DMS 273 (cell line): Measurements from ENCODE around the gene UNC79.

Source experiments
- DNase-seq: peaks from one replicate; lab custom pipeline; 2025; ENCODE audit not compliant: unreplicated experiment; lab: John Stamatoyannopoulos, UW

The UNC79 gene

GRCh38 chr14:93705513-93706156 is 274.9 kb downstream of the UNC79 start:
- DNase-seq: no peak

DNA sequence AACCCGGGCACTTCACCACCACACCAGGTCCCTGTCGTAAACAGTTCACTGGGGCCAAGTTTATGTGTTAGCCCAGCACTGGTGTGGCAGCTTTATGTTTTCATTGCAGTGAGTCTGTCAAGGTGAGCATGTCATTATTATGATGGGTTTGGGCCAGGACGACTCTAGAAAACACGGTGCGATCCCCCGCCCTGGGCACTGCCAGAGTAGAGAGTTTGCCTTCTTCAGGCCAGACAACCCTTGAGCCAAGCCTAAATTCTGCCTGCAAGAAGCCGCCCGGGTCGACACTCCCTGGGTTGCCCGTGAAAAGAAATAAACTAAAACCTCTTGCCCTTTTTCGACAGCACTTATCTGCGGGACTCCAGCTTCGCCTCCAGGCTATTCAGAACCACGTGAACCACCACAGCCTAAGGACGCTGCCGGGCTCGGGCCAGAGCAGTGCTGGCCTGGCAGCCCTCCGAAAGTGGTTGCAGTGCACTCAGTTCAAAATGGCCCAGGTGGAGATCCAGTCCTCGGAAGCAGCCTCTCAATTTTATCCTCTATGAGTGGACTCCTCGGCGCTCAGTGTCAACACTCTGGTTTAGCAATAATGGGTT is 275.7 kb downstream of the UNC79 start:
- no peak for DNase-seq

DNA sequence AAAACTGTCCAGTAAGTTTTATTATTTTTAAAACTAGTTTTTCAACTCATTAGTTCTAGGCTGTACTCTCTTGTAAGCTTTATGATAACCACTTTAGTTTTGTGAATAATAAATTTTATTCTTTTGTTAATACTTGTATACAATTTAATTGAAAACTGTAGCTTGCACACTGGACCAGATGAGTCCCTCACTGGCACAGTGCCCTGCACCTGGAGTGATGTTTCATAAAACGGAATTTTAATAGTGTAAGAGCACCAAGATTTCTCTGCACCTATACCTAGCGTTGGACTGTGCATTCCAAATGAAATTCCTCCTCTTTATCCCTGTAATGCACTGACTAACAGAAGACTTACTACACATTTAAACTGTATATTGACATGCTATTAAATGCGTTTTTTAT is 276.7 kb downstream of the UNC79 start:
- peak; percentile 32 for DNase-seq

DNA sequence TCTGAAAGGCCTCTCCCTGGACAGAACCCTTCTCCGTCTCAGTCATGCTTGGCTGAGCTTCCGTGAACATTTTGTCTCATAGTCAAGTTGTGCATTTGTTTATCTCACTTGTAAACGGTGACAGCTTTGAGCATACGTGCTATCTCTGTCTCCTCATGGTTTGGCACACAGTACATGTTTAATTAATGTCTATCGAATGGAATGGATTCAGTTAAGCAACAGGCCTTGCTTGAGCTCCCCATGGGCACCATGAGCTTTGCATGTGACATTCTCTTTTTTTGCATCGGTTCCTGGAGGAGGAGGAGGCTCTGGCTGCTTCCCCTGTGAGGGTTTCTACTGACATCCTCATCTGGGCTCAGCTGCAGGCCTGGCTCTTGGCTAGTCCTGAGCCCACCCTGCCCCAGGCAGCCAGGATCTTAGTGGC is 277.6 kb downstream of the UNC79 start:
- no peak for DNase-seq

GRCh38 chr14:93708800-93709199 is 278.1 kb downstream of the UNC79 start:
- DNase-seq: no peak

GRCh38 chr14:93709249-93709648 is 278.5 kb downstream of the UNC79 start:
- DNase-seq: peak; percentile 25

- DNase-seq: peak; percentile 79
Measured at GRCh38 chr14:93712079-93712837, 281.5 kb downstream of the UNC79 start.

DNA sequence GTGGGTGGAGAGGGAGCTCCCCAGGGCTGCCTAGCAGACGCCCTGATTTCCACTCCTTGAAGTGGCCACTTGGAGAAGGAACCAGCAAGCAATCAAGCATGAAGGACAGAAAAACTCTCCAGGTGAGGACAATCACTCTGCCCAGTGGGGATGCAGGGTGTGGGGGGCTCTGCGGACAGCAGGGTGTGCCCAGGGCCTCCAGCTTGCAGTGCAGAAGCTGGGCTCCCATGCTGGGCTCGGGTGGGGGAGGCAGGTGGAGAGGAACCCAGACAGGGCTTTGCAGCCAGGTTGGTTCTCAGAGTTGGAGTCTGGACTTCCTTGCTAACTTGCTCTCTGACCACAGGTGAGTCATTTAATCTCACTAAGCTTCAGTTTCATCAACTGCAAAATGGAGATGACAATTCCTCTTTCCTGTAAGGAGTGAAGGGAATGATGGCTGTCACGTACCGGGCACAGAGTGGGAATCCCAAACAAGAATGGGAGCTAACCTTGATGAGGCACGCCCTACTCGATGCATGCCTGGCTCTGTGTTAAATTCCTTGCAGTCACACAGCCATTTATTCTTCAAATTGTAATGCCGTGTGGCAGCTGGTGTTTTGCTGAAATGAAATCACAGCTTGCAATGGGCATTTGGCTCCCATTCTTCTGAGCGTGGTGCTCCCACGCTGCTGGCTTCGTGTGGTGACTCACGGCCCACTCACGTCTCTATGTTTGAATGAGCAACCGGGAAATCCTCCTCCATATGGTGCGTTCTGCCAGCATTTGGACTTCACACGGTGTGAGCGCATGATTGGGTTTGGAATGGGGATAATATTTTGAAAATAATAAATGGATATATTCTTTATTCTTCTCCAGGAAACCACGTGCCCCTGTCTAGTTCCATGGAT is 282.3 kb downstream of the UNC79 start:
- DNase-seq: peak; percentile 80

DNA sequence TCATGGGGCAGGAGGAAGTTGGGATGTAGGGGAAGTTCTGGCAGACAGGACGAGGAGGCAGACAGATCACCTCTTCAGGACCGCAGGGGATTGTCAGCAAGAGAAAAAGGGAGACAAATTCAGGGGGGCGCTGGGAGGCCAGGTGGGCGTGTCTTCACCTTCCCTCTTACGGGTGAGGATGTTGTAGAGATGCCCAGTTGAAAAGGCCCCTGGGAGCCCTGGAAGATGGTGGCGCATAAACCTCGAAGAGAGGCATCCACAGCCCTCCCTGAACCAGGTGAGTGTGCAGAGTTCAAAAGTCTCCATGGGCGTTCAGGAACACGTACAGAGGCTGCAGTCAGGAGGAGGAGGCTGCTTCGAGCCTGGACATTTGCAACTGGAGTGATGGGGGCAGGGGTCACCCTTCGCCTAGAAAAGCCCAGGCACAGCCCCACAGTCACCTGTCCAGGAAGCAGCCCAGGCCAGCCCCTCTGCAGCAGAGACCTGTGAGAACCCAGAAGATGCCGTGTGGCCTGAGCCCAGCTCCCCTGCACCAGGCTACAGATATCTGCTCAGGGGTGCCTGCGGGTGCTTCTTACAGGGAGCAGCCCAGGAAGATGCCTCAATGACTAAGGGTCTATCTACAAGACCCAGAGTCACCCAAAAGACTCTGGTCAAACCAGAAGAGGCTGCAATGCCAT is 283.1 kb downstream of the UNC79 start:
- no peak for DNase-seq

DNA sequence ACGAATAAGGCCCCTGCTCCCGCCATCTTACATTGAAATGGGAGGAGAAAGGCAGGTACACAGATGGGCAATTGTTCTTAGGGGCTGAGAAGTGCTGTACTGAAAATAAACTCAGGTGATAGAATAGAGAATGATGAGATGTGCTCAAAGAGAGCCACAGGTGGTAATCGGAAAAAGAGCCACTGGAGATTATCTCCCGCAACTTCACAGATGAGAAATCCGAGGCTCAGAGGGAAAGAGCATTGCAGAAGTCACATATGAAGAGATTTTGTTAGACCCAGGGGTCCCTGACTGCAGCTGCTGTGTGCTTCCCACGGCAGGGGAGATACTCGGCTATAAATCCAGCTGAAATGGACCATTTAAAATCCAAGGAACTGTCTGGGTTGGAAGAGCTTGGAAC is 283.9 kb downstream of the UNC79 start:
- no peak for DNase-seq

- DNase-seq: no peak
Measured at GRCh38 chr14:93715279-93715927, 284.7 kb downstream of the UNC79 start.

DNA sequence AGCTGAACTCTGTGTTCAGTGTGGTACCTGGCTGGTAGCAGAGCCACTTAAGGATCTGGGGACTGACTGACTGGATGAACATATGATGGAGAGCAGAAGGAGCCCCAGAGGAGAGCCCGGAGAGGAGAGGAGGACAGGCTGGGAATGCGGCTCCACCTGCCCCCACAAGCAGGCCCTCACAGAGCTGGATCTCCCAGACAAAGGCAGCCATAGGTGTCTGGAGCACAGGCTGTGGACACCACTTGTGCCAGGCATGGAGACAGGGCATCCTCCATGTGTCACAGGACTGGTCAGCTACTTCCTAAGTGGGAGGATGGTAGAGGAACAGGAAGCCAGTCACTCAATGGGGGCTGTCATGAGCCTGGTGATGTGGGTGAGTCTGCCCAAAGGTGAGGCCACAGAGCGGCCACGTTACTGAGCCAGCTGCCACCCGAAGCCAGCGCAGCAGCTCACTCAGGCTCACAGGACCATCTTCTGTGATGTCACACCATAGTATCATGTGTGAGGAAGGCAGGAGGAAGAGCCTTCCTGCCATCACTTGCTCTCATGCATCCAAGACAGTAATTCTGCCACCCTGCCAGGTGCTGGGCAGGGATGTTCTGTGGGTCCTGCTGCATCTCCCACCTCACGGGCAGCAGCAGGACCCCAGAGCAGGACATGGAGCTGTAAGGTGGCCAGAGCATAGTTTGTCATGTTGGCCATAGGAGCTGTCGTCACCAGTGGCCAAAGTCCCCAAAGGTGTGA is 285.4 kb downstream of the UNC79 start:
- DNase-seq: no peak

- no peak for DNase-seq
Measured at GRCh38 chr14:93716746-93717667, 286.3 kb downstream of the UNC79 start.

- no peak for DNase-seq
Measured at GRCh38 chr14:93717668-93718320, 287.1 kb downstream of the UNC79 start.

GRCh38 chr14:93719256-93719655 is 288.5 kb downstream of the UNC79 start:
- no peak for DNase-seq

- DNase-seq: no peak
Measured at GRCh38 chr14:93720076-93720815, 289.5 kb downstream of the UNC79 start.

- DNase-seq: no peak
Measured at GRCh38 chr14:93720981-93721483, 290.3 kb downstream of the UNC79 start.
